K562 (cell line): Measurements from ENCODE around the gene SH3GLB2. TPM values are rescaled to one million over a fixed set of nuclear protein-coding genes. Genes with fewer than 3 reads are reported as not detected.

Experiments used
- ARNT ChIP-seq, 2 experiments: fragments of 450-650 bp; IDR thresholded peaks; 2 replicates each; pipeline ENCODE4 v1.6.1; 2016; ENCODE audit warnings: mild to moderate bottlenecking in 1 of 2
- DPF2 ChIP-seq: fragments of 450-650 bp; IDR thresholded peaks from 2 replicates; pipeline ENCODE4 v1.6.1; 2016
- ELF4 ChIP-seq: fragments of 450-650 bp; formaldehyde crosslinking; IDR thresholded peaks from 2 replicates; pipeline ENCODE4 v1.4.0; 2022; ENCODE audit warnings: missing genetic modification characterization
- GATAD2A ChIP-seq: fragments of 450-650 bp; IDR thresholded peaks from 2 replicates; pipeline ENCODE4 v1.6.1; 2017
- HDAC2 ChIP-seq: fragments of 450-650 bp; IDR thresholded peaks from 2 replicates; pipeline ENCODE4 v1.6.1; 2016; ENCODE audit warnings: mild to moderate bottlenecking
- KDM1A ChIP-seq, 2 experiments: fragments of 450-650 bp; IDR thresholded peaks; 2 replicates each; pipeline ENCODE4 v1.6.1; 2016; ENCODE audit warnings: mild to moderate bottlenecking in 2 of 2
- NCOA2 ChIP-seq, 2 experiments: fragments of 450-650 bp; IDR thresholded peaks; 2 replicates each; pipeline ENCODE4 v1.6.1; 2018; ENCODE audit warnings: mild to moderate bottlenecking in 2 of 2, moderate library complexity in 1 of 2; ENCODE audit not compliant: partially characterized antibody in 2 of 2
- PHF20 ChIP-seq: fragments of 450-650 bp; IDR thresholded peaks from 2 replicates; pipeline ENCODE4 v1.6.1; 2018; ENCODE audit not compliant: partially characterized antibody
- PHF21A ChIP-seq: fragments of 450-650 bp; IDR thresholded peaks from 2 replicates; pipeline ENCODE4 v1.6.1; 2017; ENCODE audit warnings: low read depth, borderline replicate concordance
- PRPF4 ChIP-seq: fragments of 200-400 bp; formaldehyde crosslinking; IDR thresholded peaks from one replicate; pipeline ENCODE4 v1.6.1; 2017; ENCODE audit warnings: low read length, low read depth, mild to moderate bottlenecking; ENCODE audit not compliant: insufficient read depth, poor library complexity, severe bottlenecking
- PTBP1 ChIP-seq: fragments of 200-400 bp; formaldehyde crosslinking; IDR thresholded peaks from 2 replicates; pipeline ENCODE4 v1.6.1; 2017; ENCODE audit warnings: low read depth, low read length
- RBFOX2 ChIP-seq: fragments of 200-400 bp; formaldehyde crosslinking; IDR thresholded peaks from 2 replicates; pipeline ENCODE4 v1.6.1; 2017; ENCODE audit warnings: low read depth, mild to moderate bottlenecking, low read length, moderate library complexity
- RFX7 ChIP-seq: fragments of 250-450 bp; sonication (Bioruptor Pico); IDR thresholded peaks from 2 replicates; pipeline ENCODE4 v1.5.1; 2021; ENCODE audit warnings: mild to moderate bottlenecking
- SMAD2 ChIP-seq: fragments of 150-350 bp; IDR thresholded peaks from 2 replicates; pipeline ENCODE4 v1.6.1; 2014; ENCODE audit warnings: low read depth, mild to moderate bottlenecking, low read length
- TCF7 ChIP-seq: sonication (generic); IDR thresholded peaks from 2 replicates; pipeline ENCODE4 v1.6.1; 2016; ENCODE audit warnings: antibody characterized with exemption, borderline replicate concordance
- TOE1 ChIP-seq, 2 experiments: fragments of 450-650 bp in 1 of 2; sonication (generic) in 1 of 2; formaldehyde crosslinking in 1 of 2; IDR thresholded peaks; 2 replicates each; pipeline versions ENCODE4 v1.7.1 to v1.8.0; 2016 to 2022; ENCODE audit warnings: borderline replicate concordance in 2 of 2, mild to moderate bottlenecking in 2 of 2, antibody characterized with exemption in 1 of 2, inconsistent platforms in 1 of 2, low read depth in 1 of 2, missing genetic modification reagents in 1 of 2, moderate library complexity in 1 of 2
- ZNF316 ChIP-seq: fragments of 450-650 bp; IDR thresholded peaks from 2 replicates; pipeline ENCODE4 v1.6.1; 2016
- ZNF589 ChIP-seq: fragments of 200-800 bp; sonication (Bioruptor generic); IDR thresholded peaks from 2 replicates; pipeline ENCODE4 v1.6.1; 2016; ENCODE audit warnings: low read depth, missing genetic modification characterization, missing compliant biosample characterization
- ZZZ3 ChIP-seq: fragments of 450-650 bp; IDR thresholded peaks from 2 replicates; pipeline ENCODE4 v1.6.1; 2016; ENCODE audit warnings: antibody characterized with exemption, mild to moderate bottlenecking, moderate library complexity
- polyA plus RNA-seq, 8 experiments: library from polyadenylated mRNA; depleted of rRNA in 4 of 8; stranded (reverse) in 5 of 8; unstranded in 3 of 8; fragments of >200 nt; fragmentation: Nextera tagmentation in 2 of 8; fragmentation: Illumina TruSeq in 1 of 8; extraction: Ambion mirVana in 2 of 8; extraction: Trizol in 1 of 8; gene quantifications; 2 replicates each; pipeline versions ENCODE4 v1.2.1 to v1.2.3, GENCODE V29; 2011 to 2014; ENCODE audit warnings: inconsistent platforms in 1 of 8, missing spikeins in 1 of 8
- total RNA-seq, 7 experiments: library from RNA; depleted of rRNA in 6 of 7; stranded (reverse); fragments of >200 nt in 6 of 7; fragmentation: Illumina TruSeq in 2 of 7; extraction: Trizol in 2 of 7; gene quantifications; 2 replicates each; pipeline versions ENCODE4 v1.2.1 to v1.2.3, GENCODE V29; 2011 to 2021; ENCODE audit warnings: low replicate concordance in 1 of 7
- TF ChIP-seq, protein P1 (sequence below): fragments of 200-800 bp; sonication (Bioruptor generic); IDR thresholded peaks from 2 replicates; pipeline ENCODE4 v1.6.1; 2017; ENCODE audit warnings: missing genetic modification characterization, missing compliant biosample characterization
- TF ChIP-seq, protein P2 (sequence below): IDR thresholded peaks from 2 replicates; pipeline ENCODE4 v1.6.1; 2012; ENCODE audit warnings: low read depth, low read length, improper control_type of control experiment, borderline replicate concordance
- TF ChIP-seq, protein P3 (sequence below): sonication (generic); formaldehyde crosslinking; IDR thresholded peaks from 2 replicates; pipeline ENCODE4 v1.8.0; 2023; ENCODE audit warnings: mild to moderate bottlenecking, missing genetic modification reagents

SH3GLB2 gene
- total and polyA plus RNA-seq, 9 of the 15 experiments (the other 6 are each of a cell fraction or from before 2014, with no cell fraction given) = 0.20 to 118 (median 58.8) TPM

DNA sequence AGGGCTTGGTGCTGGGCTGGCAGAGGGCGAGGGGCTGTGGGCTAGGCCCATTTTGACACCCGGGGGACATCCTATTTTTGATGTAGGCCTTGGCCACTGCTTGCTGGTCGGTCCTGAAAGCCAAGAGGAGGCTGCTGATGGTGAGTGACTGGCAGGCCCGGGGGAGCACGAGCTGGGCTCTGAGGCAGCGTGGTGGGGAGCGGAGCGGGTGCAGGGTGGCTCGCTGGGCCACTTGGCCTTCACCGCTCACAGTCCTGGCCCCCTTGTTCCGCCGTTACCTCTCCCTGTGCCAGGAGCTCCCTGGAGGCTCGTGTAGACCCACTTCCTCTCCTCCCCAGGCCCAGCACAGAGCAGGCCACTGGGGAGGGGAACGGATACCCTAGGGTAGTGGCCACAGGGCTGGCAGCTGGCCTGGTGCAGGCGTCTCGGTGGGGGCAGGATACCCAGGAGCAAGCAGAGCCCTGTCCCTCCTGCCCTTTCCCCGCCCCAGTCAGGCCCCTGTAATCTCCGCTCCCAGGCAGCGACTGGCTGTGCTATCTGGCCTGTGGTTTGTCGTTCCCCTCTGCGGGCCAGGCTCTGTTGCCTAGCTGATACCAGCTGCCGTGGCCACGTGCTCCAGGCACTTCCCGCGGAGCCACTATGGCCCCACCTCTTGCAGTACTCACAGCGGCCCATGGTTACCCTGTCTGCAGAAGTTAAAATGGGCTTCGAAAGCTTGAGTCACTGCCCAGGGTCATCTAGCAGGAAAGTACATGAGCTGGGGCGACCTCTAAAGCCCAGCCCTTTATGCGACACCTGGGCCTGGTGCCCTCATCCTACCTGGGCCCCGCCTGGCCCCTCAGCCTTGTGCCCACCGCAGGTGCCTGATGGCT lies 41.1 kb upstream of the SH3GLB2 start (continued):
- TF ChIP-seq ELF4 (CRISPR knock-in tag) (peak; percentile 8; the same call in 1 of the 2 replicates), ARNT (IDR thresholded peaks at IDR 0.05) (peak; percentile 85 to 90), TCF7 (0 out of 2 replicates have a peak, but pooled peaks have one; percentile 75), ZZZ3 (no peak), NCOA2 (IDR thresholded peaks at IDR 0.05; ENCODE audit: partially characterized antibody in 2 of 2) (peak in 1 of 2 experiments; percentile 69), ZNF316 (no peak), PRPF4 (no peak), RBFOX2 (peak; percentile 73), HDAC2 (peak; percentile 93), RFX7 (CRISPR knock-in tag) (no peak), PHF20 (no peak), ZNF589 (peak; percentile 99), TOE1 (IDR thresholded peaks at IDR 0.05; ENCODE audit: borderline replicate concordance) (peak; percentile 86; the same call in 1 of the 2 replicates), TOE1 (CRISPR knock-in tag; IDR thresholded peaks at IDR 0.05; ENCODE audit: borderline replicate concordance, low read depth) (no peak), PHF21A (peak; percentile 85), DPF2 (peak; percentile 99), GATAD2A (0 out of 2 replicates have a peak, but pooled peaks have one; percentile 18), SMAD2 (no peak), PTBP1 (0 out of 2 replicates have a peak, but pooled peaks have one; percentile 76), KDM1A (IDR thresholded peaks at IDR 0.05) (peak; percentile 95)
- TF ChIP-seq, protein P1, sequence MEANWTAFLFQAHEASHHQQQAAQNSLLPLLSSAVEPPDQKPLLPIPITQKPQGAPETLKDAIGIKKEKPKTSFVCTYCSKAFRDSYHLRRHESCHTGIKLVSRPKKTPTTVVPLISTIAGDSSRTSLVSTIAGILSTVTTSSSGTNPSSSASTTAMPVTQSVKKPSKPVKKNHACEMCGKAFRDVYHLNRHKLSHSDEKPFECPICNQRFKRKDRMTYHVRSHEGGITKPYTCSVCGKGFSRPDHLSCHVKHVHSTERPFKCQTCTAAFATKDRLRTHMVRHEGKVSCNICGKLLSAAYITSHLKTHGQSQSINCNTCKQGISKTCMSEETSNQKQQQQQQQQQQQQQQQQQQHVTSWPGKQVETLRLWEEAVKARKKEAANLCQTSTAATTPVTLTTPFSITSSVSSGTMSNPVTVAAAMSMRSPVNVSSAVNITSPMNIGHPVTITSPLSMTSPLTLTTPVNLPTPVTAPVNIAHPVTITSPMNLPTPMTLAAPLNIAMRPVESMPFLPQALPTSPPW (CRISPR knock-in tag) = peak; percentile 94
- TF ChIP-seq, protein P2, sequence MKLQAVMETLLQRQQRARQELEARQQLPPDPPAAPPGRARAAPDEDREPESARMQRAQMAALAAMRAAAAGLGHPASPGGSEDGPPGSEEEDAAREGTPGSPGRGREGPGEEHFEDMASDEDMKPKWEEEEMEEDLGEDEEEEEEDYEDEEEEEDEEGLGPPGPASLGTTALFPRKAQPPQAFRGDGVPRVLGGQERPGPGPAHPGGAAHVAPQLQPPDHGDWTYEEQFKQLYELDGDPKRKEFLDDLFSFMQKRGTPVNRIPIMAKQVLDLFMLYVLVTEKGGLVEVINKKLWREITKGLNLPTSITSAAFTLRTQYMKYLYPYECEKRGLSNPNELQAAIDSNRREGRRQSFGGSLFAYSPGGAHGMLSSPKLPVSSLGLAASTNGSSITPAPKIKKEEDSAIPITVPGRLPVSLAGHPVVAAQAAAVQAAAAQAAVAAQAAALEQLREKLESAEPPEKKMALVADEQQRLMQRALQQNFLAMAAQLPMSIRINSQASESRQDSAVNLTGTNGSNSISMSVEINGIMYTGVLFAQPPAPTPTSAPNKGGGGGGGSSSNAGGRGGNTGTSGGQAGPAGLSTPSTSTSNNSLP = no peak
- TF ChIP-seq, protein P3, sequence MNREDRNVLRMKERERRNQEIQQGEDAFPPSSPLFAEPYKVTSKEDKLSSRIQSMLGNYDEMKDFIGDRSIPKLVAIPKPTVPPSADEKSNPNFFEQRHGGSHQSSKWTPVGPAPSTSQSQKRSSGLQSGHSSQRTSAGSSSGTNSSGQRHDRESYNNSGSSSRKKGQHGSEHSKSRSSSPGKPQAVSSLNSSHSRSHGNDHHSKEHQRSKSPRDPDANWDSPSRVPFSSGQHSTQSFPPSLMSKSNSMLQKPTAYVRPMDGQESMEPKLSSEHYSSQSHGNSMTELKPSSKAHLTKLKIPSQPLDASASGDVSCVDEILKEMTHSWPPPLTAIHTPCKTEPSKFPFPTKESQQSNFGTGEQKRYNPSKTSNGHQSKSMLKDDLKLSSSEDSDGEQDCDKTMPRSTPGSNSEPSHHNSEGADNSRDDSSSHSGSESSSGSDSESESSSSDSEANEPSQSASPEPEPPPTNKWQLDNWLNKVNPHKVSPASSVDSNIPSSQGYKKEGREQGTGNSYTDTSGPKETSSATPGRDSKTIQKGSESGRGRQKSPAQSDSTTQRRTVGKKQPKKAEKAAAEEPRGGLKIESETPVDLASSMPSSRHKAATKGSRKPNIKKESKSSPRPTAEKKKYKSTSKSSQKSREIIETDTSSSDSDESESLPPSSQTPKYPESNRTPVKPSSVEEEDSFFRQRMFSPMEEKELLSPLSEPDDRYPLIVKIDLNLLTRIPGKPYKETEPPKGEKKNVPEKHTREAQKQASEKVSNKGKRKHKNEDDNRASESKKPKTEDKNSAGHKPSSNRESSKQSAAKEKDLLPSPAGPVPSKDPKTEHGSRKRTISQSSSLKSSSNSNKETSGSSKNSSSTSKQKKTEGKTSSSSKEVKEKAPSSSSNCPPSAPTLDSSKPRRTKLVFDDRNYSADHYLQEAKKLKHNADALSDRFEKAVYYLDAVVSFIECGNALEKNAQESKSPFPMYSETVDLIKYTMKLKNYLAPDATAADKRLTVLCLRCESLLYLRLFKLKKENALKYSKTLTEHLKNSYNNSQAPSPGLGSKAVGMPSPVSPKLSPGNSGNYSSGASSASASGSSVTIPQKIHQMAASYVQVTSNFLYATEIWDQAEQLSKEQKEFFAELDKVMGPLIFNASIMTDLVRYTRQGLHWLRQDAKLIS (CRISPR knock-in tag) = peak; percentile 83; the same call in 1 of the 2 replicates
